Muscle of leg (tissue), 11 donors: Measurements from ENCODE around the gene CLSTN1. TPM values are rescaled to one million over a fixed set of nuclear protein-coding genes. Genes with fewer than 3 reads are reported as not detected.
"Not testable (repeated sequence)": the region's sequence is repeated elsewhere in the genome, so short reads cannot be mapped to it uniquely, and the experiment has no call there.

Source experiments
- DNase-seq: peaks from one replicate; pipeline ENCODE4 v3.0.0; 2013
- H3K27ac ChIP-seq: one replicate; pipeline ENCODE4 v1.5.1; 2013; ENCODE audit warnings: mild to moderate bottlenecking, low read length, control low read depth
- H3K27me3 ChIP-seq: one replicate; pipeline ENCODE4 v1.6.1; 2013; ENCODE audit warnings: low read length; ENCODE audit not compliant: control insufficient read depth, insufficient read depth
- H3K36me3 ChIP-seq: one replicate; pipeline ENCODE4 v1.6.1; 2013; ENCODE audit warnings: low read length; ENCODE audit not compliant: control insufficient read depth, insufficient read depth
- H3K4me1 ChIP-seq: one replicate; pipeline ENCODE4 v1.6.1; 2013; ENCODE audit warnings: low read length; ENCODE audit not compliant: control insufficient read depth, insufficient read depth
- H3K4me3 ChIP-seq: one replicate; pipeline ENCODE4 v1.5.1; 2013; ENCODE audit warnings: low read length, control low read depth
- H3K9me3 ChIP-seq: replicated peaks from 2 replicates; pipeline ENCODE4 v1.6.1; 2013; ENCODE audit warnings: low read depth, low read length; ENCODE audit not compliant: control insufficient read depth
- WGBS: methylation state at CpG from one replicate; pipeline ENCODE4 v1.1.5; 2013; ENCODE audit warnings: missing lambda C conversion rate; ENCODE audit not compliant: insufficient coverage; 5-methylcytosine and 5-hydroxymethylcytosine counted together
- polyA plus RNA-seq, 8 donors: library from polyadenylated mRNA; unstranded; fragments of 120-200 nt; gene quantifications; one replicate each; pipeline versions ENCODE4 v1.2.1 to v1.2.3, GENCODE V29; 2013; ENCODE audit warnings: inconsistent platforms in 1 of 8, low replicate concordance in 1 of 8; ENCODE audit not compliant: insufficient read length in 8 of 8, insufficient read depth in 1 of 8
- total RNA-seq: library from RNA; stranded (reverse); fragments of 120-200 nt; gene quantifications from one replicate; pipeline ENCODE4 v1.2.4, GENCODE V29; 2013

The CLSTN1 gene
- total and polyA plus RNA-seq, 9 donors, result 39.3 to 102 (median 82.5) TPM

- peaks cover 10% of the 10 kb centered on the region for H3K36me3 ChIP-seq
- 92% methylated on average over 9 of the region's 24 CpGs for WGBS
- DNase-seq, result no peak
Observed at GRCh38 chr1:9767964-9768668, 55.6 kb downstream of the CLSTN1 start.

GRCh38 chr1:9766759-9767442 is 56.9 kb downstream of the CLSTN1 start:
- no peak overlapping the region for H3K27ac ChIP-seq
- H3K36me3 ChIP-seq, result peaks cover 3% of the 10 kb centered on the region
- DNase-seq, result no peak
- H3K4me3 ChIP-seq, result no peak overlapping the region
- H3K27me3 ChIP-seq, result no peaks in the 10 kb centered on the region
- H3K4me1 ChIP-seq, result peaks cover 6% of the 10 kb centered on the region
- WGBS, result 98% methylated on average over 8 of the region's 15 CpGs
- no peaks in the 10 kb centered on the region for H3K9me3 ChIP-seq

More at GRCh38 chr1:9767964-9768668, 55.6 kb downstream of the CLSTN1 start:
- H3K9me3 ChIP-seq, result no peaks in the 10 kb centered on the region
- no peaks in the 10 kb centered on the region for H3K27me3 ChIP-seq
- no peak overlapping the region for H3K4me3 ChIP-seq
- peaks cover 4% of the 10 kb centered on the region for H3K4me1 ChIP-seq
- H3K27ac ChIP-seq, result no peak overlapping the region

- Histone ChIP-seq H3K4me3 (no peak overlapping the region), H3K27ac (no peak overlapping the region), H3K36me3 (peaks cover 3% of the 10 kb centered on the region), H3K27me3 (no peaks in the 10 kb centered on the region), H3K9me3 (no peaks in the 10 kb centered on the region), H3K4me1 (peaks cover 4% of the 10 kb centered on the region)
- WGBS, result 36% methylated on average over 1 of the region's 3 CpGs
- no peak for DNase-seq
Observed at GRCh38 chr1:9764550-9764949, 59.2 kb downstream of the CLSTN1 start.

- 90% methylated on average over 2 of the region's 2 CpGs for WGBS
- no peak overlapping the region for H3K27ac ChIP-seq
- no peak overlapping the region for H3K4me3 ChIP-seq
- peaks cover 5% of the 10 kb centered on the region for H3K4me1 ChIP-seq
- DNase-seq, result no peak
- H3K9me3 ChIP-seq, result no peaks in the 10 kb centered on the region
- H3K36me3 ChIP-seq, result peaks cover 3% of the 10 kb centered on the region
- H3K27me3 ChIP-seq, result no peaks in the 10 kb centered on the region
Observed at GRCh38 chr1:9763914-9764313, 59.9 kb downstream of the CLSTN1 start.

GRCh38 chr1:9762446-9762845 is 61.3 kb downstream of the CLSTN1 start:
- H3K36me3 ChIP-seq, H3K27me3 ChIP-seq, H3K4me1 ChIP-seq, H3K27ac ChIP-seq, DNase-seq, H3K4me3 ChIP-seq, H3K9me3 ChIP-seq: not testable (repeated sequence)
- WGBS, result 94% methylated on average over 25 of the region's 25 CpGs

- H3K36me3 ChIP-seq, result peaks cover 3% of the 10 kb centered on the region
- H3K9me3 ChIP-seq, result no peaks in the 10 kb centered on the region
- no peak overlapping the region for H3K4me3 ChIP-seq
- peaks cover 8% of the 10 kb centered on the region for H3K4me1 ChIP-seq
- H3K27me3 ChIP-seq, result no peaks in the 10 kb centered on the region
- no peak overlapping the region for H3K27ac ChIP-seq
- peak; percentile 27 for DNase-seq
- 100% methylated on average over 4 of the region's 9 CpGs for WGBS
Observed at GRCh38 chr1:9761855-9762254, 61.9 kb downstream of the CLSTN1 start.

GRCh38 chr1:9760824-9761223 is 62.9 kb downstream of the CLSTN1 start:
- Histone ChIP-seq H3K4me3 (no peak overlapping the region), H3K27ac (no peak overlapping the region), H3K9me3 (no peaks in the 10 kb centered on the region), H3K4me1 (peaks cover 8% of the 10 kb centered on the region), H3K27me3 (no peaks in the 10 kb centered on the region), H3K36me3 (peaks cover 3% of the 10 kb centered on the region)
- DNase-seq, result no peak
- 94% methylated on average over 6 of the region's 6 CpGs for WGBS

- no peaks in the 10 kb centered on the region for H3K27me3 ChIP-seq
Observed at GRCh38 chr1:9759939-9760338, 63.8 kb downstream of the CLSTN1 start.

GRCh38 chr1:9758559-9759121 is 65.1 kb downstream of the CLSTN1 start:
- 75% methylated on average over 3 of the region's 10 CpGs for WGBS
- DNase-seq, result no peak
- Histone ChIP-seq H3K4me3 (no peak overlapping the region), H3K36me3 (peaks cover 15% of the 10 kb centered on the region), H3K4me1 (peaks cover 8% of the 10 kb centered on the region), H3K27ac (no peak overlapping the region), H3K9me3 (no peaks in the 10 kb centered on the region), H3K27me3 (no peaks in the 10 kb centered on the region)

More at GRCh38 chr1:9759939-9760338, 63.8 kb downstream of the CLSTN1 start:
- Histone ChIP-seq H3K4me1 (peaks cover 8% of the 10 kb centered on the region), H3K9me3 (no peaks in the 10 kb centered on the region), H3K36me3 (peaks cover 7% of the 10 kb centered on the region), H3K4me3 (no peak overlapping the region), H3K27ac (peak overlapping the region; percentile 62)
- 89% methylated on average over 1 of the region's 2 CpGs for WGBS
- no peak for DNase-seq

GRCh38 chr1:9755441-9755995 is 68.2 kb downstream of the CLSTN1 start:
- H3K4me1 ChIP-seq, result peaks cover 3% of the 10 kb centered on the region
- H3K4me3 ChIP-seq, result no peak overlapping the region
- peaks cover 32% of the 10 kb centered on the region for H3K36me3 ChIP-seq
- no peaks in the 10 kb centered on the region for H3K9me3 ChIP-seq
- DNase-seq, result no peak
- H3K27ac ChIP-seq, result no peak overlapping the region
- no peaks in the 10 kb centered on the region for H3K27me3 ChIP-seq
- WGBS, result 78% methylated on average over 4 of the region's 10 CpGs
